Hepatocyte (in vitro differentiated cells): ENCODE measurements around the gene RDM1. TPM values are rescaled to one million over a fixed set of nuclear protein-coding genes. Genes with fewer than 3 reads are reported as not detected.
A peak's percentile ranks its signal among the peaks of the same experiment; 100 is the strongest.

Source experiments
- DNase-seq: peaks from one replicate; pipeline ENCODE4 v3.0.0-alpha.2; 2016; ENCODE audit warnings: low spot score
- H2AFZ ChIP-seq: fragments of 200-600 bp; sonication (generic); 2 replicates; pipeline ENCODE4 v1.6.0; 2016; ENCODE audit warnings: antibody characterized with exemption, mild to moderate bottlenecking
- H3K27ac ChIP-seq: fragments of 200-600 bp; sonication (generic); 2 replicates; pipeline ENCODE4 v1.5.1; 2016; ENCODE audit warnings: mild to moderate bottlenecking
- H3K27me3 ChIP-seq: fragments of 200-600 bp; sonication (generic); 2 replicates; pipeline ENCODE4 v1.6.1; 2016
- H3K36me3 ChIP-seq: fragments of 200-600 bp; sonication (generic); replicated peaks from 2 replicates; pipeline ENCODE4 v1.5.1; 2016; ENCODE audit warnings: low read depth; ENCODE audit not compliant: insufficient read depth
- H3K4me1 ChIP-seq: fragments of 200-600 bp; sonication (generic); 2 replicates; pipeline ENCODE4 v1.5.1; 2016; ENCODE audit warnings: mild to moderate bottlenecking, moderate library complexity; ENCODE audit not compliant: insufficient read depth
- H3K4me2 ChIP-seq: fragments of 200-600 bp; sonication (generic); 2 replicates; pipeline ENCODE4 v1.6.0; 2016
- H3K4me3 ChIP-seq: fragments of 200-600 bp; sonication (generic); 2 replicates; pipeline ENCODE4 v1.5.1; 2016; ENCODE audit warnings: mild to moderate bottlenecking
- H3K79me2 ChIP-seq: fragments of 200-600 bp; sonication (generic); 2 replicates; pipeline ENCODE4 v1.6.0; 2017; ENCODE audit warnings: mild to moderate bottlenecking
- H3K9me2 ChIP-seq: fragments of 200-600 bp; sonication (generic); replicated peaks from 2 replicates; pipeline ENCODE4 v1.6.0; 2017; ENCODE audit warnings: mild to moderate bottlenecking; ENCODE audit not compliant: insufficient read depth
- H3K9me3 ChIP-seq: fragments of 200-600 bp; sonication (generic); 2 replicates; pipeline ENCODE4 v1.5.1; 2016; ENCODE audit warnings: low read depth, mild to moderate bottlenecking
- H4K20me1 ChIP-seq: fragments of 200-600 bp; sonication (generic); 2 replicates; pipeline ENCODE4 v1.6.0; 2016; ENCODE audit warnings: mild to moderate bottlenecking; ENCODE audit not compliant: insufficient read depth, poor library complexity, severe bottlenecking
- EZH2 ChIP-seq: fragments of 200-600 bp; sonication (generic); IDR thresholded peaks from 2 replicates; pipeline ENCODE4 v1.6.1; 2016; ENCODE audit warnings: antibody characterized with exemption, mild to moderate bottlenecking, borderline replicate concordance
- EZH2phosphoT487 ChIP-seq: fragments of 200-600 bp; sonication (generic); IDR thresholded peaks from one replicate; pipeline ENCODE4 v1.6.1; 2018; ENCODE audit warnings: antibody characterized with exemption, mild to moderate bottlenecking, low read depth, moderate library complexity; ENCODE audit not compliant: unreplicated experiment, severe bottlenecking
- WGBS: methylation state at CpG from one replicate; pipeline ENCODE4 v1.1.6; 2016; ENCODE audit warnings: low lambda C conversion rate; ENCODE audit errors: missing lambda C conversion rate; 5-methylcytosine and 5-hydroxymethylcytosine counted together
- polyA plus RNA-seq: library from polyadenylated mRNA; unstranded; fragments of >200 nt; fragmentation: Nextera tagmentation; extraction: Ambion mirVana; gene quantifications from 2 replicates; pipeline ENCODE4 v1.2.1, GENCODE V29; 2016
- total RNA-seq: library from RNA; depleted of rRNA; stranded (reverse); fragments of >200 nt; gene quantifications from 2 replicates; pipeline ENCODE4 v1.2.3, GENCODE V29; 2014
- TF ChIP-seq, protein P1 (sequence below): fragments of 200-600 bp; sonication (generic); IDR thresholded peaks from 2 replicates; pipeline ENCODE4 v1.5.1; 2016; ENCODE audit warnings: antibody characterized with exemption, mild to moderate bottlenecking; ENCODE audit not compliant: poor library complexity

Gene RDM1, protein sequence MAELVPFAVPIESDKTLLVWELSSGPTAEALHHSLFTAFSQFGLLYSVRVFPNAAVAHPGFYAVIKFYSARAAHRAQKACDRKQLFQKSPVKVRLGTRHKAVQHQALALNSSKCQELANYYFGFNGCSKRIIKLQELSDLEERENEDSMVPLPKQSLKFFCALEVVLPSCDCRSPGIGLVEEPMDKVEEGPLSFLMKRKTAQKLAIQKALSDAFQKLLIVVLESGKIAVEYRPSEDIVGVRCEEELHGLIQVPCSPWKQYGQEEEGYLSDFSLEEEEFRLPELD
- 0.80 and 0.87 TPM in 2 replicates for total RNA-seq
- 2.1 TPM in 1 of 2 replicates, not detected in the other for polyA plus RNA-seq

DNA sequence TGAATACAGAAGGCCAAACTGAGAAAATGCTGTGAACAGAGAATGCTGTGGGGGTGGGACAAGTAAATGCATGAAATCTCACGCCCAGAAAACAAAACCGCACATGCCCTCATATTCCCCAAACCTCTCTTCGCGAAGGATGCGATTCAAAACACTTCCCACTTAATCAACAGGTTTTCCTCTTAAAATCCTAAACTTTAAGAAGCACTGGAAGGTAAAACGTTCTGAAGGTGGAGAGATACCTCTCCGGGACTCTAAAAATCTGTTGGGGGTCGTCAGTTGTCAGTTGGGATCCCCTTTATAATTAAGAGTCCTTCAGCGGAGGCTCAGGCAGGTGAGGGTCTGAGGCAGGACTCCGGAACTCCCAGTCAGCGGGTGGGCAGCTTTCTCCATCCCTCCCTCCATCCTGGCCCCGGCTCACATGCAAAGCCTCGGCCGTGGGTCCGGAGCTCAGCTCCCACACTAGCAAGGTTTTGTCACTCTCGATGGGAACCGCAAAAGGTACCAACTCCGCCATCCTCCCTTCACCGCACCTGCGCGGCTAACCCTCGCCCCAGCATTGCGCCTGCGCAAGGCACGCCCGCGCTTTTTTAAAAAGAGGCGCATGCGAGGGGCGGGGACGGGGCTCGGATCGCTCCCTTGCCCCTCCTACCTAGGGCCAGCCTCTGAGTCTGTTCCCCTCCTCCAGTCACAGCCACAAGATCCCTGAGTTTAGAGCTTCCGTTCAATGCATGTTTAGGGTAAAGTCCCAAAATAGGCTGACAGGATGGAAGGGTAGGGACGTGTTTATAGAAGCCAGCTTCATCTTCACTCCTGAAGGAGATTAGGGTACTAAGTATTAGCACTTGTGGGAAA lies at the start of gene RDM1:
TSS of gene RDM1 (minus strand) at position 563 of the 855 bp plus-strand sequence. CDS start at position 517, 46 bp downstream.
- no peaks in the 10 kb centered on the region for H3K79me2 ChIP-seq
- H2AFZ ChIP-seq, result peak within 1 kb of the TSS; percentile 97
- DNase-seq, result peak; percentile 85
- no peaks in the 10 kb centered on the region for H3K36me3 ChIP-seq
- whole genome bisulfite sequencing, result 6% methylated on average over 35 of the region's 35 CpGs
- peak within 1 kb of the TSS; percentile 88 for H3K4me2 ChIP-seq
- no peaks in the 10 kb centered on the region for H3K27me3 ChIP-seq
- no peaks in the 10 kb centered on the region for H3K9me3 ChIP-seq
- H3K4me3 ChIP-seq, result peak within 1 kb of the TSS; percentile 28
- H4K20me1 ChIP-seq, result no peaks in the 10 kb centered on the region
- H3K9me2 ChIP-seq, result no peaks in the 10 kb centered on the region
- H3K27ac ChIP-seq, result no peak within 1 kb of the TSS
- no peaks in the 10 kb centered on the region for H3K4me1 ChIP-seq
- TF ChIP-seq, protein P1, sequence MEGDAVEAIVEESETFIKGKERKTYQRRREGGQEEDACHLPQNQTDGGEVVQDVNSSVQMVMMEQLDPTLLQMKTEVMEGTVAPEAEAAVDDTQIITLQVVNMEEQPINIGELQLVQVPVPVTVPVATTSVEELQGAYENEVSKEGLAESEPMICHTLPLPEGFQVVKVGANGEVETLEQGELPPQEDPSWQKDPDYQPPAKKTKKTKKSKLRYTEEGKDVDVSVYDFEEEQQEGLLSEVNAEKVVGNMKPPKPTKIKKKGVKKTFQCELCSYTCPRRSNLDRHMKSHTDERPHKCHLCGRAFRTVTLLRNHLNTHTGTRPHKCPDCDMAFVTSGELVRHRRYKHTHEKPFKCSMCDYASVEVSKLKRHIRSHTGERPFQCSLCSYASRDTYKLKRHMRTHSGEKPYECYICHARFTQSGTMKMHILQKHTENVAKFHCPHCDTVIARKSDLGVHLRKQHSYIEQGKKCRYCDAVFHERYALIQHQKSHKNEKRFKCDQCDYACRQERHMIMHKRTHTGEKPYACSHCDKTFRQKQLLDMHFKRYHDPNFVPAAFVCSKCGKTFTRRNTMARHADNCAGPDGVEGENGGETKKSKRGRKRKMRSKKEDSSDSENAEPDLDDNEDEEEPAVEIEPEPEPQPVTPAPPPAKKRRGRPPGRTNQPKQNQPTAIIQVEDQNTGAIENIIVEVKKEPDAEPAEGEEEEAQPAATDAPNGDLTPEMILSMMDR, result no peak
- TF ChIP-seq EZH2phosphoT487 (no peak), EZH2 (no peak)

DNA sequence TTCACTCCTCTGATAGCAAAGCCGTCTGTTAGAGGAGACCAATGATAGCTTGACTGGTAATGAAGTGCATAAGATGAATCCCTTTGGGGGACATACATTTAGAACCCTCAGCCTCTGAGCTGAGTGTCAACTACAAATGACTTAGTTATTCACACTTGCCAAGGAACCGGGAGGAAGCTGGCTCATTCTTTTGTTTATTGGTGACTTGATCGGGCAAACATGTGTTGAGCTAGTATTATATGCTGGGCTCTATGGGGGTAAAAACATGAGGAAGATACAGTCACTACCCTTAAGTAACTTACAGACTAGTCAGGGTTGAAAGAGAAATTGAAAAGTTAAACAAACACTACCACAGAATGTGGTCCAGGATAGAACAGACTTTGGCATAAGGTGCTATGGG lies 47.8 kb upstream of the RDM1 start:
- Histone ChIP-seq H2AFZ (no peak overlapping the region), H3K4me1 (peaks cover 11% of the 10 kb centered on the region), H3K4me3 (no peak overlapping the region), H3K79me2 (no peaks in the 10 kb centered on the region), H4K20me1 (no peaks in the 10 kb centered on the region), H3K9me3 (no peaks in the 10 kb centered on the region), H3K36me3 (no peaks in the 10 kb centered on the region), H3K27me3 (no peaks in the 10 kb centered on the region), H3K27ac (no peak overlapping the region), H3K4me2 (no peak overlapping the region), H3K9me2 (no peaks in the 10 kb centered on the region)
- 88% methylated on average over 3 of the region's 3 CpGs for WGBS
- TF ChIP-seq EZH2phosphoT487, result no peak
- TF ChIP-seq EZH2, result no peak
- TF ChIP-seq, protein P1, result no peak
- DNase-seq, result no peak

DNA sequence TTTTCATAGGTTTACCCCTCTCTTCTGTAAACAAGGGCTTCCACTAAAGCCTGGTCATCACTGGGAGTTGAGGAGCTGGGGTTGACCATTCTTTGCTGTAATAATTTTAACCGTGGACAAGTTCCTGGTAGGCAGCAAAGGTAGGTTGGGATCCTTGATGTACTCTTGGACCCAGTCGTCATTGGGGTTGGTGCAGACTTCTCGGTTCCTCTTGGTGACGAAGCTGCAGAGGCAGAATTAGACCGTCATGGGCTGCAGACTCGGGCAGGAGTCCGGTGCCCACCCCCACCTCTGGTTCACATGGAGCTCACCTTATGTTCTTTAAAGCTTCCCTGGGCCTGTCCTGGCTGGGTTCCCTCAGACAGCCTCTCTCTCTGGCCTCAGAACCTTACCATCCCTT lies 46.9 kb upstream of the RDM1 start:
- Histone ChIP-seq H3K9me3 (no peaks in the 10 kb centered on the region), H3K9me2 (no peaks in the 10 kb centered on the region), H3K79me2 (no peaks in the 10 kb centered on the region), H4K20me1 (no peaks in the 10 kb centered on the region), H3K27me3 (no peaks in the 10 kb centered on the region), H2AFZ (no peak overlapping the region), H3K36me3 (no peaks in the 10 kb centered on the region), H3K4me3 (no peak overlapping the region), H3K4me1 (peaks cover 16% of the 10 kb centered on the region), H3K27ac (no peak overlapping the region), H3K4me2 (no peak overlapping the region)
- no peak for DNase-seq
- 96% methylated on average over 7 of the region's 7 CpGs for WGBS
- TF ChIP-seq EZH2, result no peak
- no peak for TF ChIP-seq EZH2phosphoT487
- TF ChIP-seq, protein P1, result no peak
